SU-DHL-6 (cell line): Measurements from ENCODE around the gene NACC1.

Source experiments
- EZH2phosphoT487 ChIP-seq: fragments of 200-600 bp; sonication (generic), shearing (Covaris generic); conservative IDR thresholded peaks from 2 replicates; pipeline ENCODE4 v1.6.1; 2018; ENCODE audit warnings: mild to moderate bottlenecking, antibody characterized with exemption, low read length, moderate library complexity, mixed read lengths
- TF ChIP-seq, protein P1 (sequence below): fragments of 200-600 bp; sonication (generic); IDR thresholded peaks from one replicate; pipeline ENCODE4 v1.5.1; 2017; ENCODE audit warnings: antibody characterized with exemption, mild to moderate bottlenecking, low read length, moderate library complexity; ENCODE audit not compliant: insufficient read depth, poor library complexity, severe bottlenecking

DNA sequence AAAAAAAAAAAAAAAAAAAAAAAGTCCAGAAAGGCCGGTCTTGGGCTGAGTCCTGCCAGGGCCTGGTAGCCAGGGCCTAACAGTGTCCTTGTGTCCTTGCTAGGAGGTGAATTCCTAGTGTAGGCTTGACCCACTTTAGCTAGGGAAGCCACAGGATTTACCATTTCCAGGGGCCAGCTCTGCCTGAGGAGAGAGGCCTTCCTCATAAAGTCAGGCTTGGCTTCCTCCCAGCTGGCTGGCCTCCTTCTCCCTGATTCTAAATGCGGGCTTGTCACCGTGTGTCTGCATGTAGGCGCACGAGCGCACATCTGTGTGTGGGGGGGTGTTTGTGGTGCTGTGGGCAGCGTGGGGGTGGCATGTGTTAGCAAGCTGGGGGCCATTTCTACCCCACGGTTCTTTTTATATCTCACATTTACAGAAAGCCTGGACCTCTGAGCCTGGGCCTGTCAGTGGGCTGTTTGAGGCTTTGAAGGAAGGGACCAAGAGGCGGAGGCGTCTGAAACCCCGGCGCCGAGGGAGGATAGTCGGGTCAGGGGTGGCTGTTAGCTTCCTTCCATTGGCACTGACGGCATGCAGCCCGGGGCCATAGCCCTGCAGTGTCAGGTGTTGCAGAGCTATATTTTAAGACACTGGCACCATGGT, 63.8 kb downstream of the NACC1 start:
- TF ChIP-seq, protein P1, sequence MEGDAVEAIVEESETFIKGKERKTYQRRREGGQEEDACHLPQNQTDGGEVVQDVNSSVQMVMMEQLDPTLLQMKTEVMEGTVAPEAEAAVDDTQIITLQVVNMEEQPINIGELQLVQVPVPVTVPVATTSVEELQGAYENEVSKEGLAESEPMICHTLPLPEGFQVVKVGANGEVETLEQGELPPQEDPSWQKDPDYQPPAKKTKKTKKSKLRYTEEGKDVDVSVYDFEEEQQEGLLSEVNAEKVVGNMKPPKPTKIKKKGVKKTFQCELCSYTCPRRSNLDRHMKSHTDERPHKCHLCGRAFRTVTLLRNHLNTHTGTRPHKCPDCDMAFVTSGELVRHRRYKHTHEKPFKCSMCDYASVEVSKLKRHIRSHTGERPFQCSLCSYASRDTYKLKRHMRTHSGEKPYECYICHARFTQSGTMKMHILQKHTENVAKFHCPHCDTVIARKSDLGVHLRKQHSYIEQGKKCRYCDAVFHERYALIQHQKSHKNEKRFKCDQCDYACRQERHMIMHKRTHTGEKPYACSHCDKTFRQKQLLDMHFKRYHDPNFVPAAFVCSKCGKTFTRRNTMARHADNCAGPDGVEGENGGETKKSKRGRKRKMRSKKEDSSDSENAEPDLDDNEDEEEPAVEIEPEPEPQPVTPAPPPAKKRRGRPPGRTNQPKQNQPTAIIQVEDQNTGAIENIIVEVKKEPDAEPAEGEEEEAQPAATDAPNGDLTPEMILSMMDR: no peak
- no peak for TF ChIP-seq EZH2phosphoT487
